ENCODE results near the gene RET.

The RET gene

DNA sequence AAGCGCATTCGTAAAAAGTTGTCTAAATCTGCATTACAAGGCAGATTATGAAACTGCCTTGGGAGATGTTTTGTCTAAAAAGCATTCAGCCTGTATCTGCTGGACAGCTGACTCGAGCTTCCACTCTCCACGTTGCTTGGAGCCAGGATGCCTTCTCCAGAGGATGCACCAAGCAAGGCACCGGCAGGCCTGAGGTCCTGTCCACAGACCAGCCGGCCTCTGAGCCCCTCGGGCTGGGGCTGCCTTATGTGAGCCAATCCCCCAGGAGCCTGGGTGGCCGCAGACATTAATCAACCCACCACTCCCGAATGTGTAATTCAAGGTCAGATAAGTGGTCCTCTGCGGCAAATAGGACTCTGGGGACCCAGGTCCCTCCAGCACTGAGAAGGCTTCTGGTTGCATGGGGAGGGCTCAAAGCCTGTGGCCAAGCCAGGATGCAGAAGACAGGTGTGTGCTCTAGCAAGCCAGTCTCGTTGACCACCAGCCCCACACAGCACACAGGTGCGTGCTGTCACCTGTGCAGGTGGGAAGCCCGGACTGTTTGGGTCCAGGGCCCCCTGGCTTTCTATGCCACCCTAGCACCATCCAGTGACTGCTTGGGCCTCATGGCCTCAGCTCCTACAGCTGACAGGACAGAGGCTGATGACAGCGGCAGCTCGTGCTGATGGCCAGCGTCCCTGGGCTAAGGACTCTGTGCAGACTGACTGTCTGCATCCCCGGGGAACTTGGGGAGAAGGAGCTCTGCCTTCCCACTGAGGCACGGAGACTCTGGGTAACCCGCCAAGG is 4.8 kb upstream of the RET start:
- no peak overlapping the region for H3K27ac ChIP-seq (ENCODE audit: low read depth, low read length)
- no peak overlapping the region for H3K4me3 ChIP-seq (ENCODE audit: insufficient read depth, low read length, poor library complexity, severe bottlenecking)
- H3K79me2 ChIP-seq (ENCODE audit: insufficient read depth, low read length) = no peaks in the 10 kb centered on the region
- no peaks in the 10 kb centered on the region for H3K36me3 ChIP-seq (ENCODE audit: low read length)
- TF ChIP-seq, protein P1, sequence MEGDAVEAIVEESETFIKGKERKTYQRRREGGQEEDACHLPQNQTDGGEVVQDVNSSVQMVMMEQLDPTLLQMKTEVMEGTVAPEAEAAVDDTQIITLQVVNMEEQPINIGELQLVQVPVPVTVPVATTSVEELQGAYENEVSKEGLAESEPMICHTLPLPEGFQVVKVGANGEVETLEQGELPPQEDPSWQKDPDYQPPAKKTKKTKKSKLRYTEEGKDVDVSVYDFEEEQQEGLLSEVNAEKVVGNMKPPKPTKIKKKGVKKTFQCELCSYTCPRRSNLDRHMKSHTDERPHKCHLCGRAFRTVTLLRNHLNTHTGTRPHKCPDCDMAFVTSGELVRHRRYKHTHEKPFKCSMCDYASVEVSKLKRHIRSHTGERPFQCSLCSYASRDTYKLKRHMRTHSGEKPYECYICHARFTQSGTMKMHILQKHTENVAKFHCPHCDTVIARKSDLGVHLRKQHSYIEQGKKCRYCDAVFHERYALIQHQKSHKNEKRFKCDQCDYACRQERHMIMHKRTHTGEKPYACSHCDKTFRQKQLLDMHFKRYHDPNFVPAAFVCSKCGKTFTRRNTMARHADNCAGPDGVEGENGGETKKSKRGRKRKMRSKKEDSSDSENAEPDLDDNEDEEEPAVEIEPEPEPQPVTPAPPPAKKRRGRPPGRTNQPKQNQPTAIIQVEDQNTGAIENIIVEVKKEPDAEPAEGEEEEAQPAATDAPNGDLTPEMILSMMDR (IDR thresholded peaks at IDR 0.05; ENCODE audit: insufficient read depth, low read length, poor library complexity, severe bottlenecking) = no peak
- no peak for TF ChIP-seq EZH2phosphoT487 (conservative IDR thresholded peaks at IDR 0.05; ENCODE audit: low read length)
- no peaks in the 10 kb centered on the region for H4K20me1 ChIP-seq (ENCODE audit: low read depth, low read length)
- no peaks in the 10 kb centered on the region for H3F3A ChIP-seq (ENCODE audit: insufficient read depth)
- H3K4me2 ChIP-seq (ENCODE audit: low read depth, low read length, poor library complexity, severe bottlenecking) = no peak overlapping the region
- no peaks in the 10 kb centered on the region for H3K27me3 ChIP-seq (ENCODE audit: low read length)
- H3K9me3 ChIP-seq (ENCODE audit: insufficient read depth, low read length) = no peaks in the 10 kb centered on the region
- no peak overlapping the region for H3K9ac ChIP-seq (ENCODE audit: low read length)
- H2AFZ ChIP-seq (ENCODE audit: low read depth, low read length, severe bottlenecking) = no peak overlapping the region
- no peaks in the 10 kb centered on the region for H3K9me2 ChIP-seq (replicated peaks; ENCODE audit: insufficient read depth, low read length)

DNA sequence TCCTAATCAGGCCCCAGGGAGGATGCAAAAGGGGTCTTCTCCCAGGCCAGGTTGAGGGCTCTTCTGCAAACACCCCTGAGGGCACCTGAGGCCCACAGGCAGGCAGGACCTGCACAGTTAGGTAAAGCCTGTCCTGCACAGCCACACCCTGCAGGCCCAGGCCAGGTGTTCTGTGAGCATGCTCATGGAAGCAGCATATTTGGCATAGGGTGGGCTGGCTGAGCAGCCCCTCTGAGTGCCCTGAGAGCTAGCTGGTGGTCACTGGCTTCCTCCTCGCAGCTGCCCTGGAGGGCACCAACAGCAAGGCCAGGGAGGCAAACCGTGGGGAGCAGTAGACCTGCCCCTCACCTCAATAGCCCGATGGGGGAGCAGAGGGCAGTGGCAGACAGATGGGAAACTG is 3.7 kb upstream of the RET start:
- Histone ChIP-seq H3K9me3 (ENCODE audit: insufficient read depth, low read length) (no peaks in the 10 kb centered on the region), H4K20me1 (ENCODE audit: low read depth, low read length) (no peaks in the 10 kb centered on the region), H2AFZ (ENCODE audit: low read depth, low read length, severe bottlenecking) (no peak overlapping the region), H3K79me2 (ENCODE audit: insufficient read depth, low read length) (no peaks in the 10 kb centered on the region), H3K4me3 (ENCODE audit: insufficient read depth, low read length, poor library complexity, severe bottlenecking) (no peak overlapping the region), H3K9me2 (replicated peaks; ENCODE audit: insufficient read depth, low read length) (no peaks in the 10 kb centered on the region), H3K27me3 (ENCODE audit: low read length) (no peaks in the 10 kb centered on the region), H3F3A (ENCODE audit: insufficient read depth) (no peaks in the 10 kb centered on the region), H3K4me2 (ENCODE audit: low read depth, low read length, poor library complexity, severe bottlenecking) (no peak overlapping the region), H3K9ac (ENCODE audit: low read length) (no peak overlapping the region), H3K36me3 (ENCODE audit: low read length) (no peaks in the 10 kb centered on the region), H3K27ac (ENCODE audit: low read depth, low read length) (no peak overlapping the region)
- TF ChIP-seq EZH2phosphoT487 (conservative IDR thresholded peaks at IDR 0.05; ENCODE audit: low read length) = no peak
- TF ChIP-seq, protein P1 (IDR thresholded peaks at IDR 0.05; ENCODE audit: insufficient read depth, low read length, poor library complexity, severe bottlenecking) = no peak

DNA sequence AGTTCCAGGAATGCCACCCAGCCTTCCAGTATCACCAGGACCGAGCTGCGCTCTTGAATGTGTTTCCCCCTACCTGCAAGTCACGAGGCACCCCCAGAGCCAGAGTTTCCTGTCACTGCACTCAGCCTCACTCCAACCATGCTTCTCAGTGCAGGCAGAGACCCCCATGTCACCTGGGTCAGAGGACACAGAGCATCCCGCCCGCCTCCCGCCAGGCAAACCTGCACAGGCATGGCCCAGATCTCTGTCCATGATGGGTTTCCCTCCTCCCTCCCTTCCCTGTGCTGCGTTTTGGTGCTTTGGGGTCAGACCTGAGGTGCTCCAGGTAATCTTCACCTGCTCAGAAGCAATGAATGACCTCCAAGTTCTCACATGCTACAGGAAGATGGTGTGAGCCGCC is 3.1 kb upstream of the RET start:
- Histone ChIP-seq H2AFZ (ENCODE audit: low read depth, low read length, severe bottlenecking) (no peak overlapping the region), H3K9me2 (replicated peaks; ENCODE audit: insufficient read depth, low read length) (no peaks in the 10 kb centered on the region), H3K9ac (ENCODE audit: low read length) (no peak overlapping the region), H3K4me2 (ENCODE audit: low read depth, low read length, poor library complexity, severe bottlenecking) (no peak overlapping the region), H3K9me3 (ENCODE audit: insufficient read depth, low read length) (no peaks in the 10 kb centered on the region), H3K36me3 (ENCODE audit: low read length) (no peaks in the 10 kb centered on the region), H4K20me1 (ENCODE audit: low read depth, low read length) (no peaks in the 10 kb centered on the region), H3K79me2 (ENCODE audit: insufficient read depth, low read length) (no peaks in the 10 kb centered on the region), H3F3A (ENCODE audit: insufficient read depth) (no peaks in the 10 kb centered on the region), H3K27ac (ENCODE audit: low read depth, low read length) (no peak overlapping the region), H3K27me3 (ENCODE audit: low read length) (no peaks in the 10 kb centered on the region), H3K4me3 (ENCODE audit: insufficient read depth, low read length, poor library complexity, severe bottlenecking) (no peak overlapping the region)
- TF ChIP-seq, protein P1 (IDR thresholded peaks at IDR 0.05; ENCODE audit: insufficient read depth, low read length, poor library complexity, severe bottlenecking) = no peak
- TF ChIP-seq EZH2phosphoT487 (conservative IDR thresholded peaks at IDR 0.05; ENCODE audit: low read length) = no peak

Measured in SU-DHL-6 (cell line).